Measurements from ENCODE around the gene OSMR. TPM values are rescaled to one million over a fixed set of nuclear protein-coding genes. Genes with fewer than 3 reads are reported as not detected.
A peak's percentile ranks its signal among the peaks of the same experiment; 100 is the strongest.

Gene OSMR
- total RNA-seq, 1 experiment from 2014 or later, result 31.2 TPM

DNA sequence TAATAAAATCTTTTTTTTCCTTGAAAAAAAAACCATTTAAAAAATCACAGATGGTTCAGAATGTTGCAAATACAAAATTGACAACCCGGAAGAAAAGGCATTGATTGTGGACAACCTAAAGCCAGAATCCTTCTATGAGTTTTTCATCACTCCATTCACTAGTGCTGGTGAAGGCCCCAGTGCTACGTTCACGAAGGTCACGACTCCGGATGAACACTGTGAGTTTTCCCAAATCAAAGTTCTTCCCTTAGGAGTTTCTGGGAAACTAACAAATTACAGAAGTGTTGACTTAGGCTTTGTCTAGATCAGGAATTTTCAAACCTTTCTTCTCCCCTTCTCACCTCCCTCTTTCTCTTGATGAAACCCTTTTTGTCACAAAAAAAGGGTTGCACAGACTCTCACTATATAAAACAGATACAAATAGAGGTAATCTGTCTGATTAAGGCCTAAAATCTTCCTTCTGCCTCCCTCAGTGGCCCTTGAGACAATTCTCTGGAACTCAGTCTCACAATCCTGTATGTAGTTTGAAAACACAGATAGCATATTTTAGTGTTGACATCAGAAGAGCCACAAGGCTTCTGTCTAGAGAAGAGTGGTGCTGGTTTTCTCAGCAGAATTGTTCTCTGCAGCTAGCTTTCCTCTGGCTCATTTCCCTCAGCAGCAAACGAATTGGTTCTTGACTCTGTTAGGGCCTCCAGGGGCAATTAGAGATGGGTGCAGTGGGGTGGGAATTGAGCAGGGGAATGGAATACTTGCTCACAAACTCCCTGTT is 79.5 kb downstream of the OSMR start:
- DNase-seq (ENCODE audit: low read depth), result peak; percentile 25

DNA sequence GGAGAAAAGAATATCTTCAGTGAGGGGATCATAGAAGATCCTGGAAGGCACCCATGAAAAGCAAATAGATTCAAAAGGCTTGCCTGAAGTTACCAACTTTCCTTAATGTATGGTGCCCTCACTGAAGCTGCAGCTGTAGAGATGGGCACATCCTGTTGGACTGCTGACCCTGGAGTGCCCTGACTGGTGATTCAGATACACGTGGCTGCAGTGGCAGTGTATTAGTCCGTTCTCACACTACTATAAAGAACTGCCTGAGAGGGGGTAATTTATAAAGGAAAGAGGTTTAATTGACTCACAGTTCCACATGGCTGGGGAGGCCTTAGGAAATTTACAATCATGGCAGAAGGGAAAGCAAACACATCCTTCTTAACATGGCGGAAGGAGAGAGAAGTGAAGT is 80.3 kb downstream of the OSMR start:
- DNase-seq (ENCODE audit: low read depth), result peak; percentile 84

DNA sequence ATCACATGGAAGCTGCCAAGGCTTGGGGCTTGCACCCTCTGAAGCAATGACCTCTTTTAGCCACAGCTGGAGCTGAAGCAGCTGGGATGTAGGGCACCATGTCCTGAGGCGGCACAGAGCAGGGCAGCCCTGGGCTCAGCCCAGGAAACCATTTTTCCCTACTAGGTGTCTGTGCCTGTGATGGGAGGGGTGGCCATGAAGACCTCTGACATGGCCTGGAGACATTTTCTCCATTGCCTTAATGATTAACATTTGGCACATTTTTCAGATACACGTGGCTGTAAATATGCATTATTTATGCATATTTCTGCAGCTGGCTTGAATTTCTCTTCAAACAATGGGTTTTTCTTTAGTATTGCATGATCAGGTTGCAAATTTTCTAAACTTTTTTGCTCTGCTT is 81.7 kb downstream of the OSMR start:
- no peak for DNase-seq (ENCODE audit: low read depth)

DNA sequence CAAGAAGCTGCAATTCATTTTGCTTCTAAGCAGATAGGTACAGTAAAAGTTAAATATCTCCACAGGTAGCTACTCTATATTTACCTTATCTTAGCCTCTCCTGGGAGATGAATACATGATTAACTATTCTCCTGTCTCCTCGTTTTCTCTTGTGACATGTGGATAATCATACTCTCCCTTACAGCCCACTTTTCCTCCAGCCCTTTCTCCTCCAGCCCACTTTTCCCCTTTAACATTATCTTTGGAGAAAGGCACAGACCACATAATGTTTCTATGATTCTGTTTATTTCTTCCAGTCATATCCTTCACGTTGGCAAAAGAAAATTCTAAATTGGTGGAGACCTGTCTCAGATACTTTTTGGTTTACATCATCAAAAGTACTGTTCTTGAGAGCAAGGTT is 84.0 kb downstream of the OSMR start:
- DNase-seq (ENCODE audit: low read depth), result no peak

DNA sequence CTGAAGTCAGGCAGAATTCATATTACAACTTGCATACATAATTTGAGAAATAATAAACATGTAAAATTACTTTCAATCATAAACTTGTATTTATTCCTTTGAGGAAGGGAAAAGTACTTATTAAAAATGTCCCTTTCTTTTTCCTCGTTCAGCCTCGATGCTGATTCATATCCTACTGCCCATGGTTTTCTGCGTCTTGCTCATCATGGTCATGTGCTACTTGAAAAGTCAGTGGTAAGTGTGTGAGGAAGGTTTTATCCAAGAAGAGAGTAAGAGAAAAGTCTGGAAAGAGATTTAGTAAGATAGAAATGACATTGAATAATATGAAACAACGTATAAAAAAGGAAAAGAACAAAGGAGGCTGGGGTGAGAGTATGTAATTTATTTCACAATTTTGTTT is 85.9 kb downstream of the OSMR start:
- DNase-seq (ENCODE audit: low read depth), result peak; percentile 32

DNA sequence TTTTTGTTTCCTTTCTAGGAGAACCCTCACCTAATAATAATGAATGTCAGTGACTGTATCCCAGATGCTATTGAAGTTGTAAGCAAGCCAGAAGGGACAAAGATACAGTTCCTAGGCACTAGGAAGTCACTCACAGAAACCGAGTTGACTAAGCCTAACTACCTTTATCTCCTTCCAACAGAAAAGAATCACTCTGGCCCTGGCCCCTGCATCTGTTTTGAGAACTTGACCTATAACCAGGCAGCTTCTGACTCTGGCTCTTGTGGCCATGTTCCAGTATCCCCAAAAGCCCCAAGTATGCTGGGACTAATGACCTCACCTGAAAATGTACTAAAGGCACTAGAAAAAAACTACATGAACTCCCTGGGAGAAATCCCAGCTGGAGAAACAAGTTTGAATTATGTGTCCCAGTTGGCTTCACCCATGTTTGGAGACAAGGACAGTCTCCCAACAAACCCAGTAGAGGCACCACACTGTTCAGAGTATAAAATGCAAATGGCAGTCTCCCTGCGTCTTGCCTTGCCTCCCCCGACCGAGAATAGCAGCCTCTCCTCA is 87.1 kb downstream of the OSMR start:
- no peak for DNase-seq (ENCODE audit: low read depth)

DNA sequence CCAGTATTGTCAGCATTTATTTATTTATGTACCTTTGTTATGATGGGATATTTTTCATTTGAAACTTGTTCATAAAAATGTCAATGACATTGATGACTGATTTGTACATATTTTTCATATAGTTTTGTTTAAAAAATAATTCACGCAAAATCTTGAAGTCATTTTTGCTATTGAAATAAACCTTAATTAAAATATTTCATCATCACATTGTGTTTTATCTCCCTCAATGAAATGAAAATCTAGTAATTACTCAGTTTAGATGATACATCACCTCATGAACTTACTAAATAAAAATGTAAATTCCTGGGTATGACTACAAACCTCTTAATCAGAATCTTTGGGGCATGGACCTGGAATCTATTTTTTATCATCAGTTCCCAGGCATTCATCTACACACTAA is 89.6 kb downstream of the OSMR start:
- DNase-seq (ENCODE audit: low read depth), result no peak

DNA sequence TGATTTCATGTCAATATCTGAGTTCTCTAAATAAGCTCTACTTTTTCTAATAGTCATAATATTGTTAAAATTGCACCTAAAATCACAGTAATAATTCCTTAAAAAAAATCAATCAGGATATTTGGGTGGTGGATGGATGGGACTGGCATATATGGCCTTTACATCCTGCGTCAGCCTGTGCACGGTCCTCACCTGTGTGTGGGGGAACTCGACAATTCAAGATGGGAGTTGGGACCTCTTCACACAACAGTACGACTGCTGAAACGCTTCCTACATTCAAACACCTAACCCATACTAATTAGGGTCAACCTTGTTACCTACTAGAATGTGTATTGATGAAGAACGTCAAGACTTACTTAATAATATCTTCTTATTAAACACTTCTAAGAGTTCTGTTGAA is 90.5 kb downstream of the OSMR start:
- DNase-seq (ENCODE audit: low read depth), result no peak

DNA sequence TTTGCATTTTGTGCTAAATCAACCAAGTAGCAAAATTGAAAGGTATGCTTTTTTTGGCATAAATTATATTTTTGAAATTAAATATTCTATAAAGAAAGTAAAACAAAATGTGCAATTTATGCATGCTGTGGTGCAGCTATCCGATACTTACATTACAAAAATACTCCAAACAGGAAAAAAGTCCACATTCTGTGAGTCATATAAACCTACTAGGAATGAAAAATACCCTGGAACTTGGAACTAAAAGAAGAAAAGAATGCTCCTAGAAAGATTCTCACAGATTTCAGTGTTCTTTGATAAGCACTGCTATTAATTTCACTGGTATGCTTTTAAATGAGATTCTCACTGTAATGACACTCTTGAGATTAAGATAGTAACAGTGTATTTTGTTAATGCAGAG is 92.6 kb downstream of the OSMR start:
- no peak for DNase-seq (ENCODE audit: low read depth)

DNA sequence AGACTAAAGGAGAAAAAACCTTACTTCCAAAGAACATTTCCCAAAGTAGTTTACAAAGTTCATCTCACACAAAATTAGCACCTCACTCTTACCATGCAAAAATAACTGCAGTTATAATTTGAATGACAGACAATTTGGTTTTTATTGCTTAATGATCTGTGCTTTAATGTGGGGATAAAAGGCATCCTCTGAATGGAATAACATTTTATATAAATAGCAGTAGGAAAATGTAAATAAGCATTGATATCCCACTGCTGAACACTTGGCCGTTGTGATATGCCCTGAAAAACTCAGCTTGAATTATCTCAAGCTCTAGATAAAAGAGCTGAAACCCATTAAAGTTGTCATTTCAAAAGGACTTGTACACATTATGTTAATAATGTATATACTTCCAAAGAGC is 93.2 kb downstream of the OSMR start:
- no peak for DNase-seq (ENCODE audit: low read depth)

DNA sequence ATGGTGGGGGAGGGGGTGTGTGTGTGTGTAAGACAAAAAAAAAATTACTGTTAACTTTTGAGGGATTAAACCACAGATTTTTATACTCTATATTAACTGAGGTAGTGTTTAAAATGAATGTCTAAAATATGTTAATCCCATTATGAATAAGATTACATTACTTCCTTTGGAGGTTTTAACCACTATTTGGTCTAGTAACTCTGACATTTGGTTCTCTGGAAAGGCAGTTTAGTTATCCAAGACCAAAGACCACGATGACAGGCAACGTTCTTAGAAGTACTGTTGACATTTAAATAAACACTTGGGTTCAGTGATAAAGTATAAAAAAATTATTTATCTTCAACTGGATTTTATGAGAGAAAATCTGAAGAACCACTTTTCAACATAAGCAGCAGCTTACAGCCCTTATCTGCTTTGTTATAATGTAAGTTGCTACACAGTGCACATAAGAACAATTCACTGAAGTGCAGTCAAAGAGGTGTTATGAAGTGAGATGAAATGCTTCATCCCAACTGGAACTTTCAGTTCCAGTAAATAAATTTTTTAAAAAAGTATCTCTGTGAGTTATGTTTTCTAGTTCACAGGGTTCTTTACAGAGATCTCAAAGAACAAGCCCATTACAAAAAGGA is 94.5 kb downstream of the OSMR start:
- no peak for DNase-seq (ENCODE audit: low read depth)

DNA sequence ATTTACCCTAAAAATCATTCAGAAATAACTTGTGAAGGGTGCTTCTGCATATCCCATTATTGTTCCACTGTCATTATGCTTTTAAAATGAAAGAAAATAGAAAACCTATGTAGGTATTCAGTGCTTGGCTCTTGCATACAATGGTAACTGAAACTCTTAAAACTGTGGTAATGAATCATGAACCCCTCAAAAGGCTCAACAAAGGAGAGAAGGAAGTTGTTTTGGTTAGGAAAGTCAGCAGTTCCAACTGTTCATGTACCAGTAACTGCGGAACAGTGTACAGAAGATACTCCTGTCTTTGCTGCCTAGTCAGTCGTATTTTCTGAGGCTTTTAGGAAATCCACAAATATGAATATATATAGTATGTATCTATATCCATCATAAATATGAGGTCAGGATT is 96.1 kb downstream of the OSMR start:
- DNase-seq (ENCODE audit: low read depth), result no peak

DNA sequence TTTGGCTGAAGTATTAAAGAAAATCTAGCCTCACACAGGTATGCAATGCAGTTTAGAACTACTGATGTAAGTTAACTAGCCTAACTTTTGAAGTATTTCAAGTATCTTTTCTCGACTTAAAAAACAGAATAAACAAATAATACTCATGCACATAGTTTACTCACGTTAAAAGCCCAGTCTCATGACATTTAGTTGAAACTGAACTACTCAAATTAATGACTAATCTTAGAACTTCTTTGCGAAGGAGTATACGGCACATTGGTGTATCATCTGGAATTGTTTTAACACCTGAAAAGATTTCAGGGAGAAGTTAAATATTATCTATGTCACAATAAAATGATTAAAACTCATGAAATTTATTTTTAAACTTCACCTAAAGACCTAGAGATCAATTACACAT is 98.5 kb downstream of the OSMR start:
- DNase-seq (ENCODE audit: low read depth), result no peak

DNA sequence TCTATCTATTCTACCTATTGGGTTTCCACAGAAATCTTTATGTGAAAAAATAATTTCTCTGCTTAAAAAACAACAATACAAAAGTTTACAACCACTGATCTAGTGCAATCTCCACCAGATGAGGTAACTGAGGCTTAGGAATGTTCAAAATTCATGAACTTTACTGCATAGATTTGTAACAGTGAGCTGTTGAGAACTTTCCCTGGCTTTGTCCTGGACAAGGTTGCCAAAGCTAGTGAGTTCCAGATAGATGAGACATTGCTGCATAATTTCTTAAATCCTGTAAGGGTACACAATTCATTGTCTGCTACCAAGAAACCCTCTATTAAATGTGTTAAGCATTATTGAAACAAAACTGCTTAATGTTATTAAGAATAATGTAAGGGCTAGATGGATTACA is 102.7 kb downstream of the OSMR start:
- DNase-seq (ENCODE audit: low read depth), result no peak

DNA sequence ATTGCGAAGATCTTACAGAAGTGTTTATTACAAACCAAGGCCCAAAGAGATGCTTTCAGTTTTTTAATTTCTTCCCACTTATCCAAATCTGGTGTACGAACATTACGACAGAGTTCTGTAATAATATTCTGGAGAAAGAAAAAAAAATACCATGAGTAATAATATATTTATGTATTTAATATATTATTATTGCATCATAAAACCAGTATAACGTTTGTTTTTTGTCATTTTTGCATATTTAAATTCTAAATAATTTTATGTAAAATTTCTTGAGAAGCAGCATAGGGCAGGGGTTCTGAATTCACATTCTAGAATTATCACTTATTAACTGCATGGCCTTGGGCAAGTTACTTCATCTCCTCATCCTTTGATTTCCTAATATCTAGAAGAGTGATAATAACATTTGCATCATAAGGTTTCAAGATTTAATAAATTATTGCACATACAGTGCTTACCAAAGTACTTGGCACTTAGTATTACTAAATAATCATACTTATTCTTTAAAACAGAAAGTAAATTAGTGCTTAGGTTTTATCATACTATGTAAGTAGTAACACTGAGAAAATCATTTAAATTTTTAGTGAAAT is 107.7 kb downstream of the OSMR start:
- no peak for DNase-seq (ENCODE audit: low read depth)

DNA sequence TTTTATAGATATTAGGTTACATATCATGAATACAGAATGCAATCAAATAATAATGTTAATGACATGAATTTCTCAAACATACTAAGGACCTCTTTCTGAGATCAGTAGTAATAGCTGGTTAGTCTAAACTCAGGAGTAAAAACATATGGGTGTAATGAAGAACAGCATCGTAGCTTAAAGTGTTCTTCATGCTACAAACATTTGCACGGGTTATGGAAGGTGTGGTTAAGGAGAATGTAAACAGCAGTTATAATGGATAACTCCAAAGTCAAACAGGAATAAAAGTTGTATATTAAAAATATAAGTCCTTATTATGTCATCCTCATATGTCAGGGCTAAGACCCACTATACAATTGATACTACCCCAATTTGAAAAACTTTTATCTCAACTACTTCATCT is 115.9 kb downstream of the OSMR start:
- DNase-seq (ENCODE audit: low read depth), result no peak

DNA sequence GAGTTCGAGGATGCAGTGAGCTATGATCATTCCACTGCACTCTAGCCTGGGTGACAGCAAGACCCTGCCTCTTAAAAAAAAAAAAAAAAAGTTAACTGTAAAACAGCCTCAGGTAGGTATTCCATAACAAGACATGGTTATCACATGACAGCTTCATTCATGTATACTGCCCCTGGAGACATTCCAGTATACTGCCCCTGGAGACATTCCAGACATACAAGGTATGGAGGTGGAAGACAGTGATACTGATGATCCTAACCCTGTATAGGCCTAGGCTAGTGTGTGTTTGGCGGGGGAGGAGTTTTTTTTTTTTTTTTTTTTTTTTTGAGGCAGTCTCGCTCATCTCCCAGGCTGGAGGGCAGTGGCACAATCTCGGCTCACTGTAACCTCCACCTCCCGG is 122.9 kb downstream of the OSMR start:
- no peak for DNase-seq (ENCODE audit: low read depth)

DNA sequence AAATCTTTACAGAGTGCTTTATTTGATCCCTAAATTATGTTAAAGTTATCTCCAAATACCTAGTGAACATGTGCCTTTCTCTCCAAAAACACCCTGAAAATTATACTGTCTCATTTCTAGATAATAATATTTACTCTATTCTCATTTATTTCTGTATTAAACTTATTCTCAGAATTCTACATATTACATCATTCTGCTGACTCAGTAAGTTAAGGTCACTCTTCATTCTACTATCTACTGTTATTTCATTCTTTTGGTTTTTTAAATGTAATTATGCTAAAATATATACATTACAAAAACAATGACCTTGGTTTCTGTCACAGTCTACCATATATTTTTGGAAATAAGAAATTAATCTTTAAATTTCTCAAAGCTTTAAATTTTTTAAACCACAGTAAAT is 132.2 kb downstream of the OSMR start:
- DNase-seq (ENCODE audit: low read depth), result no peak

DNA sequence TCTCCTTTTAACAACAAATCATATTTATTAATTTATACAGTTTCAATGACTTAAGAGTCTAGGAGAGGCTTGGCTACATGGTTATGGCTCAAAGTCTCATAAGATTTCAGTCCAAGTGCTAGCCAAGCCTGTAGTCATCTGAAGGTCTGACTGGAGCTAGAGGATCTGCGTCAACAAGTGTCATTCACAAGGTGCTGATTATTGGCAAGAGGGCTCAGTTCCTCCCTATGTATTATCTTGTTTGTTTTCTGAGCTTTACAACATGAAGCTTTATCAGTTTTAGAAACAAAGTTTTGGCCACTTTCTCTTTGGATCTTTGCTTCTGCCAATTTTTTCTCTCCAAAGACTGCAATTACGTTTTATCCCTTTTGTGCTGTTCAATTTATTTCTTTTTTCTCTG is 133.7 kb downstream of the OSMR start:
- no peak for DNase-seq (ENCODE audit: low read depth)

Measured in HT1080 (cell line).